ENCODE results near the gene ATF7IP2. TPM values are rescaled to one million over a fixed set of nuclear protein-coding genes. Genes with fewer than 3 reads are reported as not detected.

Gene ATF7IP2
- total and polyA plus RNA-seq, 10 of the 15 experiments (the other 5 are each of a cell fraction or from before 2014, with no cell fraction given): 24.6 to 82.1 (median 51.9) TPM

DNA sequence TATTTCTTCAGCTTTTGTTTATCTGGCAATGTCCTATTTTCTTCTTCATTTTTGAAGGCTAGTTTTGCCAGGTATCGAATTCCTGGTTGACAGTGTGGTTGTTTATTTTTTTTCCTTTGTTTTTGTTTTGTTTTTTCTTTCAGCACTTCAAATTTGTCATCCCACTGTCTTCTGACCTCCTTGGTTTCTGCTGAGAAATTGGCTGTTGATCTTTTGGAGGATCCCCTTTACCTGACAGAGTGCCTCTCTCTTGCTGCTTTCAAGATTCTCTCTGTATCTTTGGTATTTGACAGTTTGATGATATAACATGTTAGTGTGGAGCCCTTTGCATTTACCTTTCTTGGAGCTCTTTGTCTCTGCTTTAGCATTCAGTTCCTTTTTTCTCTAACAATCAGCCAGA is 9.6 kb upstream of the ATF7IP2 start (continued):
- TF ChIP-seq, protein P1, sequence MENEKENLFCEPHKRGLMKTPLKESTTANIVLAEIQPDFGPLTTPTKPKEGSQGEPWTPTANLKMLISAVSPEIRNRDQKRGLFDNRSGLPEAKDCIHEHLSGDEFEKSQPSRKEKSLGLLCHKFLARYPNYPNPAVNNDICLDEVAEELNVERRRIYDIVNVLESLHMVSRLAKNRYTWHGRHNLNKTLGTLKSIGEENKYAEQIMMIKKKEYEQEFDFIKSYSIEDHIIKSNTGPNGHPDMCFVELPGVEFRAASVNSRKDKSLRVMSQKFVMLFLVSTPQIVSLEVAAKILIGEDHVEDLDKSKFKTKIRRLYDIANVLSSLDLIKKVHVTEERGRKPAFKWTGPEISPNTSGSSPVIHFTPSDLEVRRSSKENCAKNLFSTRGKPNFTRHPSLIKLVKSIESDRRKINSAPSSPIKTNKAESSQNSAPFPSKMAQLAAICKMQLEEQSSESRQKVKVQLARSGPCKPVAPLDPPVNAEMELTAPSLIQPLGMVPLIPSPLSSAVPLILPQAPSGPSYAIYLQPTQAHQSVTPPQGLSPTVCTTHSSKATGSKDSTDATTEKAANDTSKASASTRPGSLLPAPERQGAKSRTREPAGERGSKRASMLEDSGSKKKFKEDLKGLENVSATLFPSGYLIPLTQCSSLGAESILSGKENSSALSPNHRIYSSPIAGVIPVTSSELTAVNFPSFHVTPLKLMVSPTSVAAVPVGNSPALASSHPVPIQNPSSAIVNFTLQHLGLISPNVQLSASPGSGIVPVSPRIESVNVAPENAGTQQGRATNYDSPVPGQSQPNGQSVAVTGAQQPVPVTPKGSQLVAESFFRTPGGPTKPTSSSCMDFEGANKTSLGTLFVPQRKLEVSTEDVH (IDR thresholded peaks at IDR 0.05; ENCODE audit: low read depth, partially characterized antibody): no peak
- TF ChIP-seq EP300 (IDR thresholded peaks at IDR 0.05; ENCODE audit: borderline replicate concordance in 1 of 2, control insufficient read depth in 1 of 2, low read depth in 2 of 2, low read length in 2 of 2): no peak

DNA sequence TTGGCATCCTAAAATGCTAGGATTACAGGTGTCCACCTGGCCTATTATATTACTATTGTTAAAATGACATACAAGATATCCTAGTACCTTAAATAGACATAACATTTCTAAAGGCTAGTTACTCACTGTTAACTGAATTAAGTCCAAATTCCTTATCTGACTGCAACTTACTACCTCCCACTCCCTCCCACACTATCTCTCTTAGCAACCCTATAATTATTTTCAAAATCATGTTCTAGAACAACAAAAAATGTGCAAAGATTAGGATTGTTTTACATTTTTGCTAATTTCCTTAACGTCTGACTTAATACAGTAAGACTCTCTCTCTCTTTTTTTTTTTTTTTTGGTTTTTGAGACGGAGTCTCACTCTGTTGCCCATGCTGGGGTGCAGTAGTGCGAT is 2.2 kb upstream of the ATF7IP2 start:
- ChIA-PET RAD21 (ENCODE audit: unreplicated experiment) (interaction anchor here (0.7 kb wide), 1 partner anchor 104 kb away, joined by 3 read pairs; no protein-coding TSS in a partner anchor), POLR2A (no interaction called here), CTCF (interaction anchor here (1.1 to 1.3 kb wide), 2 partner anchors 126 kb away, joined by 3 read pairs; no protein-coding TSS in a partner anchor), SMC1A (ENCODE audit: uncharacterized antibody, unreplicated experiment) (no interaction called here)
- no peak for DNase-seq (ENCODE audit: low read depth, low spot score)
- no TSS peak for BruUV-seq (replicated peaks)
- Histone ChIP-seq H3K4me2 (ENCODE audit: control insufficient read depth, insufficient read depth) (no peak overlapping the region), H3K4me1 (ENCODE audit: control insufficient read depth, insufficient read depth, low read length) (peaks cover 7% of the 10 kb centered on the region), H3K9me3 (replicated peaks; ENCODE audit: control insufficient read depth, insufficient read depth, low read length) (peaks cover 8% of the 10 kb centered on the region), H2AFZ (ENCODE audit: control insufficient read depth, low read depth, low read length) (no peak overlapping the region), H3K9ac (ENCODE audit: control insufficient read depth, insufficient read depth, low read length) (no peak overlapping the region), H3K27ac (ENCODE audit: control insufficient read depth, insufficient read depth) (no peak overlapping the region), H3K36me3 (ENCODE audit: control insufficient read depth in 2 of 2, insufficient read depth in 2 of 2, low read length in 1 of 2) (no peaks in the 10 kb centered on the region), H3K27me3 (replicated peaks in 1 of 2; ENCODE audit: control insufficient read depth in 2 of 2, insufficient read depth in 2 of 2, low read length in 1 of 2) (no peaks in the 10 kb centered on the region), H4K20me1 (ENCODE audit: control insufficient read depth, insufficient read depth) (no peaks in the 10 kb centered on the region), H3K4me3 (no peak overlapping the region), H3K79me2 (ENCODE audit: control insufficient read depth, insufficient read depth, low read length) (peaks cover 15% of the 10 kb centered on the region)
- TF ChIP-seq SUPT20H (IDR thresholded peaks at IDR 0.05; ENCODE audit: borderline replicate concordance, control insufficient read depth, low read depth, low read length) (no peak), HDAC6 (IDR thresholded peaks at IDR 0.05; ENCODE audit: unreplicated experiment) (no peak), BRCA1 (IDR thresholded peaks at IDR 0.05; ENCODE audit: low read depth, low read length) (no peak), RCOR1 (conservative IDR thresholded peaks at IDR 0.05; ENCODE audit: low read depth, low read length) (no peak), NR2C2 (IDR thresholded peaks at IDR 0.05; ENCODE audit: borderline replicate concordance, control insufficient read depth, insufficient read length, low read depth) (no peak), CHD4 (IDR thresholded peaks at IDR 0.05) (no peak), PAX5 (IDR thresholded peaks at IDR 0.05; ENCODE audit: borderline replicate concordance, low read depth, low read length) (no peak), PML (IDR thresholded peaks at IDR 0.05; ENCODE audit: low read length) (no peak), EED (IDR thresholded peaks at IDR 0.05; ENCODE audit: low read depth) (no peak), HCFC1 (IDR thresholded peaks at IDR 0.05; ENCODE audit: low read length) (no peak), TBL1XR1 (IDR thresholded peaks at IDR 0.05; ENCODE audit: low read depth, low read length) (no peak), SRF (IDR thresholded peaks at IDR 0.05; ENCODE audit: low read depth in 2 of 2, low read length in 2 of 2) (no peak), ZNF622 (IDR thresholded peaks at IDR 0.05) (no peak), ASH2L (IDR thresholded peaks at IDR 0.05; ENCODE audit: borderline replicate concordance, low read depth) (no peak), NFYA (IDR thresholded peaks at IDR 0.05; ENCODE audit: borderline replicate concordance, low read depth, low read length) (no peak)
- TF ChIP-seq, protein P2, sequence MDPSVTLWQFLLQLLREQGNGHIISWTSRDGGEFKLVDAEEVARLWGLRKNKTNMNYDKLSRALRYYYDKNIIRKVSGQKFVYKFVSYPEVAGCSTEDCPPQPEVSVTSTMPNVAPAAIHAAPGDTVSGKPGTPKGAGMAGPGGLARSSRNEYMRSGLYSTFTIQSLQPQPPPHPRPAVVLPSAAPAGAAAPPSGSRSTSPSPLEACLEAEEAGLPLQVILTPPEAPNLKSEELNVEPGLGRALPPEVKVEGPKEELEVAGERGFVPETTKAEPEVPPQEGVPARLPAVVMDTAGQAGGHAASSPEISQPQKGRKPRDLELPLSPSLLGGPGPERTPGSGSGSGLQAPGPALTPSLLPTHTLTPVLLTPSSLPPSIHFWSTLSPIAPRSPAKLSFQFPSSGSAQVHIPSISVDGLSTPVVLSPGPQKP (IDR thresholded peaks at IDR 0.05; ENCODE audit: low read depth, low read length): no peak
- in situ Hi-C loops (cut with MboI) (loop anchor here (10.0 kb wide), 1 partner anchor 119 kb away; no protein-coding TSS in a partner anchor), intact Hi-C loops (cut with micrococcal nuclease; ENCODE audit: unreplicated experiment) (no loop called here)
- ATAC-seq: no peak
- WGBS (ENCODE audit: insufficient coverage, insufficient replicate concordance, low lambda C conversion rate, missing lambda C conversion rate): 59% methylated on average over 2 of the region's 3 CpGs
- no peak for FAIRE-seq

All from GM12878 (cell line).